Neural crest cell (in vitro differentiated cells): Measurements from ENCODE around the gene TARS2. TPM values are rescaled to one million over a fixed set of nuclear protein-coding genes. Genes with fewer than 3 reads are reported as not detected.

Experiments
- DNase-seq: peaks from one replicate; pipeline ENCODE4 v3.0.0; 2021; ENCODE audit warnings: low read depth, mixed read lengths, low spot score
- H3K27ac Mint-ChIP-seq: one replicate; pipeline ENCODE4 v1.8.0; 2021; ENCODE audit warnings: mild to moderate bottlenecking, mixed read lengths; ENCODE audit not compliant: unreplicated experiment
- H3K27me3 Mint-ChIP-seq: 2 replicates; pipeline ENCODE4 v1.8.0; 2021; ENCODE audit warnings: low read depth, mild to moderate bottlenecking, mixed read lengths
- H3K36me3 Mint-ChIP-seq: 2 replicates; pipeline ENCODE4 v1.8.0; 2021; ENCODE audit warnings: low read depth, mild to moderate bottlenecking, mixed read lengths
- H3K4me1 Mint-ChIP-seq: 2 replicates; pipeline ENCODE4 v1.8.0; 2021; ENCODE audit warnings: mixed read lengths
- H3K4me3 Mint-ChIP-seq: one replicate; pipeline ENCODE4 v1.8.0; 2021; ENCODE audit warnings: mild to moderate bottlenecking, mixed read lengths
- H3K9me3 Mint-ChIP-seq: 2 replicates; pipeline ENCODE4 v1.8.0; 2021; ENCODE audit warnings: mixed read lengths
- CTCF ChIP-seq: fragments of 200-600 bp; sonication (generic); conservative IDR thresholded peaks from 2 replicates; pipeline ENCODE4 v1.5.0; 2021; ENCODE audit warnings: antibody characterized with exemption, mild to moderate bottlenecking
- total RNA-seq: library from RNA; stranded (reverse); gene quantifications from 2 replicates; pipeline ENCODE4 v1.2.1, GENCODE V29; 2021

Gene TARS2
- total RNA-seq, 1 donor from 2014 or later: 31.1 TPM

- no peak overlapping the region for H3K4me3 Mint-ChIP-seq
- peaks cover 7% of the 10 kb centered on the region for H3K27me3 Mint-ChIP-seq
- no peaks in the 10 kb centered on the region for H3K9me3 Mint-ChIP-seq
- peaks cover 2% of the 10 kb centered on the region for H3K36me3 Mint-ChIP-seq
- no peak for DNase-seq
- H3K4me1 Mint-ChIP-seq: peaks cover 17% of the 10 kb centered on the region
- no peak for TF ChIP-seq CTCF
- H3K27ac Mint-ChIP-seq: peak overlapping the region; percentile 64
Observed at GRCh38 chr1:150476754-150477153, 10.5 kb upstream of the TARS2 start.

DNA sequence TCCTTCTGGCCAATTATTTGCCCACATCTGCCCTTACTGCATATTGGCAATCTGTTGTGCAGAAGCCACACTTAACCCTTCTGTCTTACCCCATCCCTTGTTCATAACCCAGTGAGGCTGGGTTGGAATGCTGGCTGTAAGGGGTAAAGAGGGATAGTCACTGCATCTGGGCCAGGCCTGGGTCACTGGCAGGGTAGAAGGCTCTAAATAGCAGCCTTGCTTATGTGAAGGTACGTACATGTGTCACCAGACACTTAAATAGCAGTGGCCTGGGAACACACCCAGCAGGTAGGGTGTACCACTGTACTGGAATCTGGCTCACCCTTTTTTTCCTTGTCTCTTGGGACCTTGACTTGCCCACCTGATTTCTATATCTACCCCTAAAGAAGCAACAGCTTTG is 9.9 kb upstream of the TARS2 start:
- Mint-ChIP-seq H3K4me1 (peaks cover 17% of the 10 kb centered on the region), H3K4me3 (no peak overlapping the region), H3K36me3 (no peaks in the 10 kb centered on the region), H3K27me3 (peaks cover 7% of the 10 kb centered on the region), H3K9me3 (no peaks in the 10 kb centered on the region), H3K27ac (no peak overlapping the region)
- no peak for TF ChIP-seq CTCF
- no peak for DNase-seq

DNA sequence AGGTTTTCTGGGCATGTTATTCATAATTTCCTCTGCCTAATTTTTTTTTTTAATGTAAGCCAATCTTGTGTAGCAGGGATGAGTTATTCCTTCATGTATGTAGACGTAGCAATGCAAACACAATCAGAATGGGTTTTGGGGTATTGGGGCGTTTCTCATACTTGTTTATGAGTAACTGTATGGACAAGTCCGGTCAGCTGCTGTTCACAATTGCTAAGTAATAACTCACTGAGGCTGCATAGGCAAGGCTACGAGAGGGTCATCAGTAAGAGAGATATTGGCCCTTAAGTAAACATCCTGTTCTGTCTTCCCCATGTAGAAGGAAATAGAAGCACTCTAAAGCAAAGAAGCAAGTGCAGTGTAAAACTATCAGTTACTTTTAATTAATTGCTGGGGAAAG is 9.5 kb upstream of the TARS2 start:
- no peak for DNase-seq
- H3K9me3 Mint-ChIP-seq: no peaks in the 10 kb centered on the region
- H3K4me3 Mint-ChIP-seq: no peak overlapping the region
- H3K4me1 Mint-ChIP-seq: peaks cover 17% of the 10 kb centered on the region
- no peaks in the 10 kb centered on the region for H3K36me3 Mint-ChIP-seq
- TF ChIP-seq CTCF: no peak
- H3K27me3 Mint-ChIP-seq: peaks cover 7% of the 10 kb centered on the region
- H3K27ac Mint-ChIP-seq: no peak overlapping the region

DNA sequence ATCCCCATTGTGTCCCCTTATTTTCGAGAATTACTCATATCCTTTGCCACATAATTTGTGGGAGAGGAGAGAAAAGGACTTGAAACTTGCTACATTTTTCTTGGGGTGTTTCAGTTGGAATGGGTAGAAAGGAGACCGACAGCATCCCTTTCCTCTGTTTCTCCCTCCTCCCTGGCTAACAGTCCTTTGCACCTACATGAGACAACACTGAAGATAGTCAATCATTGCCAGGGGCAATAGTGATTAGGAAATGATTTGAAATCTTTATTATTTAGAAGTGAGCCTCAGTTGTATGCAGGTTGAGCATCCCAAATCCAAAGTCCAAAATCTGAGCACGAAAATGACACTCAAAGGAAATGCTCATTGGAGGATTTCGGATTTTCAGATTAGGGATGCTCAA is 7.8 kb upstream of the TARS2 start:
- no peaks in the 10 kb centered on the region for H3K9me3 Mint-ChIP-seq
- TF ChIP-seq CTCF: no peak
- peaks cover 7% of the 10 kb centered on the region for H3K27me3 Mint-ChIP-seq
- H3K27ac Mint-ChIP-seq: no peak overlapping the region
- H3K4me3 Mint-ChIP-seq: no peak overlapping the region
- H3K36me3 Mint-ChIP-seq: no peaks in the 10 kb centered on the region
- DNase-seq: no peak
- peaks cover 17% of the 10 kb centered on the region for H3K4me1 Mint-ChIP-seq

DNA sequence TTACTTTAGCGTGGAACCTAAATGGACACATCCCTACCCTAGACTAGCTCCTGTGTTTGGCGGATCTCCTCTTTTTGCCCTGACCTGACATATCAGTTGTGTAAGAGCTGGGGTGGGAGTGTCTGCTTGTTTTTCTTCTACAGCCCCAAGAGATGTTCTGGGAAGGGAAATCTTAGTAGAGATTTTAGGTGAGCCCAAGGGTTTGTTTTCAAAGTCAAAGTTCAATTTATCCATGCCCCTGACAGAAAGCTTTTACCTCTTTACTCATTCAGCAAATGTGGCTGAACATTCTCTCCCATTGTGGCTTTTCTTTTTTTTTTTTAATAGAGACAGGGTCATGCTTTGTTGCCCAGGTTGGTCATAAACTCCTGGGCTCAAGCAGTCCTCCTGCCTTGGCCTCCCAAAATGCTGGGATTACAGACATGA is 7.3 kb upstream of the TARS2 start:
- Mint-ChIP-seq H3K27ac (no peak overlapping the region), H3K9me3 (no peaks in the 10 kb centered on the region), H3K4me3 (peak overlapping the region; percentile 4), H3K36me3 (no peaks in the 10 kb centered on the region), H3K4me1 (peaks cover 15% of the 10 kb centered on the region), H3K27me3 (peaks cover 10% of the 10 kb centered on the region)
- no peak for DNase-seq
- TF ChIP-seq CTCF: no peak

GRCh38 chr1:150484431-150484830 is 2.8 kb upstream of the TARS2 start:
- DNase-seq: no peak
- TF ChIP-seq CTCF: no peak
- Mint-ChIP-seq H3K36me3 (no peaks in the 10 kb centered on the region), H3K4me3 (no peak overlapping the region), H3K27me3 (peaks cover 12% of the 10 kb centered on the region), H3K9me3 (no peaks in the 10 kb centered on the region), H3K4me1 (peaks cover 19% of the 10 kb centered on the region), H3K27ac (no peak overlapping the region)
